Mesangial cell (primary cell): Measurements from ENCODE around the gene SPTLC3. TPM values are rescaled to one million over a fixed set of nuclear protein-coding genes. Genes with fewer than 3 reads are reported as not detected.

ENCODE experiments used
- total RNA-seq: library from RNA; depleted of rRNA; stranded (reverse); fragments of >200 nt; gene quantifications from 2 replicates; pipeline ENCODE4 v1.2.3, GENCODE V29; 2015

SPTLC3 gene
- 3.7 and 8.7 TPM in 2 replicates for total RNA-seq

GRCh38 chr20:13008761-13009681, at the start of gene SPTLC3:
SPTLC3 (plus strand) TSS chr20:13008972; CDS start chr20:13009268, 296 bp downstream.

Other genes with a start within 250 kb of the SPTLC3 start
- gene ISM1, start 212.3 kb downstream of the SPTLC3 start, total RNA-seq, result 0.33 and 1.5 TPM in 2 replicates